Measurements from ENCODE around the gene CNNM2.

GRCh38 chr10:102963756-102964025 is 45.6 kb downstream of the CNNM2 start:
- TF ChIP-seq CTCF (conservative IDR thresholded peaks at IDR 0.05): no peak
- TF ChIP-seq ZFX (IDR thresholded peaks at IDR 0.05): no peak
